ENCODE measurements around the gene SAP30BP.

SAP30BP gene

DNA sequence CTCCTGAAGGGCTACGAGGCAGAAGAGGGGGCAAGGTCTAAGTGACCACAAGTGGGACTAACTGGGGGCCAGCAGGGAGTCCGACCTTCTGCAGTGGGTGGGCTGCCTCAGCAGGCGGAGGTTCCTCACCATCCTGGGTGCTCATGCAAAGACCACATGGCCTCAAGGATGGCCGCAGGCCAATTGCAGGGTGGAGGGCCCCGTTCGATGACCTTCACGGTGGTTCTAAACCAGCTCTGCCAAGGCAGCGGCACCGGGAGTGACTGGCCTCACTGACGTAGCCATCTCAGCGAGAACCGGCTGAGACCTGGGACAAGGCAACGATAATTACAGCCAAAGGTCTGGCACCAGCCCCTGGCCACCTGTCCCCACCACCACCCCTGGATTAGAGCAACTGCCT, 28.2 kb upstream of the SAP30BP start:
- TF ChIP-seq CTCF (IDR thresholded peaks at IDR 0.05; ENCODE audit: borderline replicate concordance, insufficient read depth, low read depth, low read length): no peak
- no peak overlapping the region for H3K4me3 ChIP-seq (ENCODE audit: low read depth, low read length)

- H3K4me3 ChIP-seq (ENCODE audit: low read depth, low read length): no peak overlapping the region
- no peak for TF ChIP-seq CTCF (IDR thresholded peaks at IDR 0.05; ENCODE audit: borderline replicate concordance, insufficient read depth, low read depth, low read length)
Observed at GRCh38 chr17:75639327-75639726, 27.8 kb upstream of the SAP30BP start.

DNA sequence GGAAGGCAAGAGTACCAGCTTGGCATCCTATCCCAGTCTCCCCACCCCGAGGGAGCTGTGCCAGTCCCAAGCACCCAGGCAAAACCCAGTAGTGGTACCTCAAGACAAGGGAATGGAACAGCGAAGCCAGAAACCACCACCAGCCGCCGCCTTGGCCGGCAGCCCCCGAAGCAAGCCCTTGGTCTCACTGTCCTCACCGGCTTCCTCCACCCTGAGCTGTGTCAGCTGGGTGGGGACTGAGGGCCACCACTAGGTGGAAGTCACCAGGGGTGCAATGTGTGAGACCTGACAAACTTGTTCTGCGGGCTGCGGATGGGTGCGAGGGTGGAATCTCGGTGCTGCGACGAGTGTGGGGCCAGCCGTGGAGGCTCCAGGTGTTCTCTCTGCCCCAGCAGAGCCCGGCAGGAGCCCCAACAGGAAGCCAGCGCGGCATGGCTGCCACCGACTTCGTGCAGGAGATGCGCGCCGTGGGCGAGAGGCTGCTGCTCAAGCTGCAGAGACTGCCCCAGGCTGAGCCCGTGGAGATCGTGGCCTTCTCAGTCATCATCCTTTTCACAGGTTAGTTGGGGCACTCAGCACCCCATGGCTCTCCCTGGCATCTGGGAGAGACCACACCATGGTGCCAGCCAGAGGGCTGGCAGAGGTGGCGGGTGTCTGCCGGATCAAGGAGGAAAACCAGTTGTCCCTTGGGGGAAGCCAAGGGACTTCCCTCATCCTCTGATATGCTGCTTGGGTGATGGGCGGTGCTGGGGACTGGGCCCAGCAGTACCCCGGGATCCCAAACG, 27.2 kb upstream of the SAP30BP start:
- no peak for TF ChIP-seq CTCF (IDR thresholded peaks at IDR 0.05; ENCODE audit: borderline replicate concordance, insufficient read depth, low read depth, low read length)
- no peak overlapping the region for H3K4me3 ChIP-seq (ENCODE audit: low read depth, low read length)

GRCh38 chr17:75640556-75641119, 26.5 kb upstream of the SAP30BP start:
- no peak for TF ChIP-seq CTCF (IDR thresholded peaks at IDR 0.05; ENCODE audit: borderline replicate concordance, insufficient read depth, low read depth, low read length)
- H3K4me3 ChIP-seq (ENCODE audit: low read depth, low read length): no peak overlapping the region

GRCh38 chr17:75641343-75641742, 25.8 kb upstream of the SAP30BP start:
- H3K4me3 ChIP-seq (ENCODE audit: low read depth, low read length): no peak overlapping the region
- TF ChIP-seq CTCF (IDR thresholded peaks at IDR 0.05; ENCODE audit: borderline replicate concordance, insufficient read depth, low read depth, low read length): no peak

DNA sequence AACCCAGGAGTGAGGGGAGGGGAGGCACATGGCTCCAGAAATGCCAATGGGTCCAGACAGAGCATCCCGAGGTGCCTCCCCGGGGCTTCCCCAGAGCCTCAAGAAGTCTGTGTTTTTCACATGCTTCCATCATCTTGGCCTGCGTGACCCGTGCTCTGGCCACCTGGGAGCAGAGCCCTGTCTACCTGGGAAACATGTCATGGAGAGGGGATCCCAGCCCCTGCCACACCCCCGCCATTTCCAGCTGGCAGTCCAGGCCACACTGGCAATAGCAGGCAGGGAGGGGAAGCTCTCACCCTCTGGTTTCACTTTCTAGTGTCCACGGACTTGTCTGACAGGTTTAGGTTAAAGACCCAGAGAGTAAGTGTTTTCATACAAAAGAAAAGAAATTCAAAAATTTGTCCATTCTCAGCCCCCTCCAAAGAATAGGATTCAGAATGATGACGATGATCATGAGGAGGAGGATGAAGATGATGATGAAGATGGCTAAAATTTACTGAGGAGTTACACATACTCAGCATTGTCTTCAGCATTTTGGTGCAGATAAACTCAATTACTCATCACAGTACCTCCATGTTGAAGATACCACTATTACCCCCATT, 24.9 kb upstream of the SAP30BP start:
- TF ChIP-seq CTCF (IDR thresholded peaks at IDR 0.05; ENCODE audit: borderline replicate concordance, insufficient read depth, low read depth, low read length): no peak
- no peak overlapping the region for H3K4me3 ChIP-seq (ENCODE audit: low read depth, low read length)

Data from GM12875 (cell line).